Activated CD4-positive, alpha-beta memory T cell treated with anti-CD3 and anti-CD28 coated beads, Interleukin-2, amount 10 ng/mL, durations not matched to agents 7 days and 5 days (primary cell): Measurements from ENCODE around the gene GPRIN1. TPM values are rescaled to one million over a fixed set of nuclear protein-coding genes. Genes with fewer than 3 reads are reported as not detected.

Source experiments
- CTCF ChIA-PET: fragments of 350-600 bp; sonication (Branson Sonifier 250); formaldehyde crosslinking; loops from one replicate; lab custom pipeline; 2021; ENCODE audit warnings: antibody characterized with exemption, inconsistent platforms; lab: Charles Lee
- POLR2A ChIA-PET: fragments of 350-600 bp; sonication (Branson Sonifier 250); formaldehyde crosslinking; loops from one replicate; lab custom pipeline; 2021; ENCODE audit warnings: antibody characterized with exemption; lab: Charles Lee
- DNase-seq: peaks from one replicate; pipeline ENCODE4 v3.0.0-alpha.2; 2020
- H3K27ac Mint-ChIP-seq: one replicate; pipeline ENCODE4 v1.8.0; 2021; ENCODE audit warnings: mild to moderate bottlenecking, mixed read lengths
- H3K27me3 Mint-ChIP-seq: one replicate; pipeline ENCODE4 v1.8.0; 2021; ENCODE audit warnings: mixed read lengths
- H3K36me3 Mint-ChIP-seq: one replicate; pipeline ENCODE4 v1.8.0; 2021; ENCODE audit warnings: low read depth, mixed read lengths
- H3K4me1 Mint-ChIP-seq: one replicate; pipeline ENCODE4 v1.8.0; 2021; ENCODE audit warnings: mixed read lengths
- H3K4me3 Mint-ChIP-seq: one replicate; pipeline ENCODE4 v1.8.0; 2021; ENCODE audit warnings: mild to moderate bottlenecking, mixed read lengths
- H3K9me3 Mint-ChIP-seq: one replicate; pipeline ENCODE4 v1.8.0; 2021; ENCODE audit warnings: mixed read lengths
- total RNA-seq, 2 experiments: library from RNA; stranded (reverse); gene quantifications; one replicate each; pipeline ENCODE4 v1.2.3, GENCODE V29; 2021

Gene GPRIN1
- total RNA-seq, 2 experiments from 2014 or later: 3.7 to 4.2 TPM

GRCh38 chr5:176573564-176574296, 36.2 kb downstream of the GPRIN1 start:
- POLR2A ChIA-PET: interaction anchor here (0.6 to 1.0 kb wide), 4 partner anchors 34 to 686 kb away, joined by 3 to 4 read pairs (median 3); partner anchors contain the start of gene CLTB
- Mint-ChIP-seq H3K4me3 (no peak overlapping the region), H3K4me1 (peaks cover 3% of the 10 kb centered on the region), H3K36me3 (no peaks in the 10 kb centered on the region), H3K9me3 (no peaks in the 10 kb centered on the region), H3K27me3 (peaks cover 6% of the 10 kb centered on the region), H3K27ac (no peak overlapping the region)
- CTCF ChIA-PET: interaction anchor here (0.6 to 2.7 kb wide), 29 partner anchors 9 to 844 kb away, joined by 3 to 10 read pairs (median 4); partner anchors contain the start of genes EIF4E1B, RNF44, SNCB and TSPAN17
- peak; percentile 77 for DNase-seq

GRCh38 chr5:176570044-176570443, 39.9 kb downstream of the GPRIN1 start:
- Mint-ChIP-seq H3K27ac (no peak overlapping the region), H3K27me3 (peaks cover 11% of the 10 kb centered on the region), H3K4me1 (peaks cover 1% of the 10 kb centered on the region), H3K4me3 (no peak overlapping the region), H3K9me3 (no peaks in the 10 kb centered on the region), H3K36me3 (no peaks in the 10 kb centered on the region)
- CTCF ChIA-PET: interaction anchor here (0.8 to 1.7 kb wide), 5 partner anchors 9 to 154 kb away, joined by 3 to 15 read pairs (median 4); partner anchors contain the start of gene CLTB
- POLR2A ChIA-PET: interaction anchor here (1.0 to 1.3 kb wide), 2 partner anchors 27 to 32 kb away, joined by 3 to 4 read pairs; partner anchors contain the start of gene RNF44
- DNase-seq: no peak

GRCh38 chr5:176568657-176569056, 41.3 kb downstream of the GPRIN1 start:
- peaks cover 11% of the 10 kb centered on the region for H3K27me3 Mint-ChIP-seq
- H3K9me3 Mint-ChIP-seq: no peaks in the 10 kb centered on the region
- H3K4me3 Mint-ChIP-seq: no peak overlapping the region
- H3K4me1 Mint-ChIP-seq: no peaks in the 10 kb centered on the region
- ChIA-PET POLR2A (interaction anchor here (0.6 to 1.1 kb wide), 2 partner anchors 68 to 160 kb away, joined by 3 read pairs; no protein-coding TSS in a partner anchor), CTCF (no interaction called here)
- H3K27ac Mint-ChIP-seq: no peak overlapping the region
- no peaks in the 10 kb centered on the region for H3K36me3 Mint-ChIP-seq
- DNase-seq: no peak

DNA sequence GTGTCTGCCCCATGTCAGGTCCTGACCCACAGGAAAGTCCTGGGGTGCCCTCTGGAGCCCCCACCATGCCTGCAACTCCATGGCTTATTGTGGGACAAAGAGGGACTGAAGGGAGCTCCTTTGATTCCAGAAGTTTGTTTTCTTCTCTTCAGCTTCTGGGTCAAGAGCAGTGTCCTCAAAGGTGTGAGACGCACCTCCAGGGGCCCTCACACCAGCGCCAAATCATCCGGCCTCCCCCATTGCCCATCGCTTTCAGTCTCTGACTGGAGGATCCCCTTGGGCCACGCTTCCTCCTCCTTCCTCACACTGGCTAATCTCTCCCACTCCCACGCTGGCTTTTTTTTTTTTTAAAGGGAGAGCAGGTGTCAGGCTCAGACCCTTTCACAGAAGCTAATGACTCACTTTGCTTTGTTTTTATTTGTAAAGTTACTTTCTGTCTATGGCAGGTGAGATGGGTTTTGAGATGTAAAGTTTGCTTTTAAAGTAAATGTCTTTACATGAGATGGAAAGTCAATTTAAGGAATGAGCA, 44.1 kb downstream of the GPRIN1 start:
- H3K4me1 Mint-ChIP-seq: peaks cover 10% of the 10 kb centered on the region
- H3K36me3 Mint-ChIP-seq: no peaks in the 10 kb centered on the region
- POLR2A ChIA-PET: no interaction called here
- DNase-seq: no peak
- no peak overlapping the region for H3K27ac Mint-ChIP-seq
- CTCF ChIA-PET: no interaction called here
- H3K9me3 Mint-ChIP-seq: no peaks in the 10 kb centered on the region
- H3K4me3 Mint-ChIP-seq: no peak overlapping the region
- peaks cover 14% of the 10 kb centered on the region for H3K27me3 Mint-ChIP-seq

GRCh38 chr5:176564002-176564401, 46.0 kb downstream of the GPRIN1 start:
- no peak for DNase-seq
- H3K4me1 Mint-ChIP-seq: peaks cover 18% of the 10 kb centered on the region
- CTCF ChIA-PET: no interaction called here
- H3K4me3 Mint-ChIP-seq: no peak overlapping the region
- H3K9me3 Mint-ChIP-seq: no peaks in the 10 kb centered on the region
- POLR2A ChIA-PET: interaction anchor here (1.7 kb wide), 1 partner anchor 21 kb away, joined by 6 read pairs; no protein-coding TSS in a partner anchor
- H3K27ac Mint-ChIP-seq: no peak overlapping the region
- no peaks in the 10 kb centered on the region for H3K36me3 Mint-ChIP-seq
- peaks cover 11% of the 10 kb centered on the region for H3K27me3 Mint-ChIP-seq

DNA sequence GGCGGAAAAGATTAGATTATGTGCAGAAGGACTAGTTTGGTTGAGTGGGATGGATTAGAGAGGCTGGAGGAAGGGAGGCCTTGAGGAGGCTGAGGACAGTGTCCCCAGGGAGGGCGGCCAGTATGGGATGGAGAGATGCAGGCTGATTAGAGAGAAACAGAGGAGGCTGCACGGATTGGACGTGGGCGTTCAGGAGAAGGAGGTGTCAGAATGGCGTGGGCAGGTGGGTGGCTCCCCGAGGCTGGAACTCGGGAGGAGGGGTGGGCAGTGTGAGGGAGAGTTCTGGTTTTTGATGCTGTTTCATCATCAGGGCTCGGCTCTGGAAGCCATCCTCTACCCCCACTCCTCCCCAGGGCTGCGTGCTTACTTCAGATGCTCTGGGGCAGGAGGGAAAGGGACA, 47.8 kb downstream of the GPRIN1 start:
- Mint-ChIP-seq H3K4me3 (no peak overlapping the region), H3K27ac (no peak overlapping the region), H3K36me3 (no peaks in the 10 kb centered on the region), H3K4me1 (peaks cover 18% of the 10 kb centered on the region), H3K9me3 (no peaks in the 10 kb centered on the region), H3K27me3 (peaks cover 11% of the 10 kb centered on the region)
- ChIA-PET POLR2A (no interaction called here), CTCF (interaction anchor here (0.8 kb wide), 1 partner anchor 11 kb away, joined by 3 read pairs; no protein-coding TSS in a partner anchor)
- DNase-seq: no peak

DNA sequence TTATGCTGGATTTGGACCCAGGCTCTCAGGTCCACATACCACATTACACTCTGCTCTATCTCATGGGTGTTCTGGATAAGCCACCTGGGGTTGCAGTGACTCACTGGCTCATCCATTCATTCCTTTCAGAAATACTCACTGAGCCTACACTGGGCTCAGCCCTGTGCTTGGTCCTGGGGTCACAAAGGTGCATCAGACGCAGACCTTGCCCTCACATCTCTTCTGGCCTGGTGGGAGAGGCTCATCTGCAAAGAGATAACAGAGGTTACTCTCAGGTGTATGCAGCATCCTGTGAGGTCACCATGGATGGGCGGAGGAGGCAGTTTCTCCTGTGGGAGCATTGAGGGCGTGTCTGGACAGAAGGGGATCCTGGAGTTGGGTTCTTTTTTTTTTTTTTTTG, 48.7 kb downstream of the GPRIN1 start:
- ChIA-PET POLR2A (interaction anchor here (0.9 kb wide), 1 partner anchor 114 kb away, joined by 3 read pairs; no protein-coding TSS in a partner anchor), CTCF (interaction anchor here (1.3 kb wide), 1 partner anchor 145 kb away, joined by 3 read pairs; the partner anchor contains the start of gene CLTB)

DNA sequence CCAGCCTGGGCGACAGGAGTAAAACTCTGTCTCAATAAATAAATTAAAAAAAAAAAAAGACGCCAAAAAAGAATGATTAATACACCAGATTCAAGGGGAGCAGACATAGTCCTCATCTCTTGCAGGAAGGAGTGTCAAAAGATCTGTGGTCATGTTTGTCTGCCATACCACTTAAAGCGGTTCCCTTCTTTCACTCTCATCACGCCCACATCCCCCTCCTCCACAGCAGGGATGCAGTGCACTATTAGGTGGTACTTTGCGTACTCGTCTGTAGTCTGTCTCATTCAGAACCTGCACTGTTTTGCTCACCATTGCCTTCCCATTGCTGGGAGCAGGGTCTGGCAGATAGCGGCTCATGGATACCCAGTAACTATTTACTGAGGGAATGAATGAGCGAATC, 49.6 kb downstream of the GPRIN1 start:
- H3K27me3 Mint-ChIP-seq: peaks cover 7% of the 10 kb centered on the region
- no peaks in the 10 kb centered on the region for H3K36me3 Mint-ChIP-seq
- peaks cover 32% of the 10 kb centered on the region for H3K4me1 Mint-ChIP-seq
- H3K9me3 Mint-ChIP-seq: no peaks in the 10 kb centered on the region
- no peak for DNase-seq
- ChIA-PET CTCF (interaction anchor here (1.3 kb wide), 1 partner anchor 144 kb away, joined by 3 read pairs; the partner anchor contains the start of gene CLTB), POLR2A (interaction anchor here (0.6 kb wide), 1 partner anchor 17 kb away, joined by 3 read pairs; no protein-coding TSS in a partner anchor)
- H3K4me3 Mint-ChIP-seq: no peak overlapping the region
- no peak overlapping the region for H3K27ac Mint-ChIP-seq

More for the DNA sequence above, 48.7 kb downstream of the GPRIN1 start:
- Mint-ChIP-seq H3K4me1 (peaks cover 23% of the 10 kb centered on the region), H3K27me3 (peaks cover 10% of the 10 kb centered on the region), H3K4me3 (no peak overlapping the region), H3K9me3 (no peaks in the 10 kb centered on the region), H3K27ac (no peak overlapping the region), H3K36me3 (no peaks in the 10 kb centered on the region)
- no peak for DNase-seq

DNA sequence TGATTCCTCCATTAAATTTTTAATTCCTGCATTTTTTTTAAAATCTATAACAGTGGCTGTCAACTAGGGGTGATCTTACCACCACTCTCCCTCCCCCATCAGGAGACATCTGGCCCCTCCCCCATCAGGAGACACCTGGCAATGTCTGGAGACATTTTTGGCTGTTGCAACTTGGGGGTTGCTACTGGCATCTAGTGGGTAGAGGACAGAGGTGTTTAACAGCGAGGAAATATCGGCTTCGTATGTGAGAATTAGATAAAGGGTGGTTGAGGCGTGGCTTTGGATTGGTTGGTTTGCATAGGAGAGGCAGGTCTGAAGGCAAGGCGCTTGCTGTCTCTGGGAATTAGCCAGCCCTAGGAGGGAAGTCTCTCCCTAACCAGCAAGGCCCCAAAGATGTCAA, 50.3 kb downstream of the GPRIN1 start:
- Mint-ChIP-seq H3K27ac (no peak overlapping the region), H3K4me1 (peaks cover 39% of the 10 kb centered on the region), H3K36me3 (no peaks in the 10 kb centered on the region), H3K4me3 (no peak overlapping the region), H3K9me3 (no peaks in the 10 kb centered on the region), H3K27me3 (peaks cover 7% of the 10 kb centered on the region)
- CTCF ChIA-PET: interaction anchor here (1.8 kb wide), 1 partner anchor 16 kb away, joined by 6 read pairs; no protein-coding TSS in a partner anchor
- POLR2A ChIA-PET: interaction anchor here (0.6 to 1.0 kb wide), 2 partner anchors 16 to 17 kb away, joined by 3 to 6 read pairs; no protein-coding TSS in a partner anchor
- no peak for DNase-seq

- DNase-seq: no peak
- Mint-ChIP-seq H3K4me3 (no peak overlapping the region), H3K27me3 (peaks cover 7% of the 10 kb centered on the region), H3K36me3 (no peaks in the 10 kb centered on the region), H3K27ac (no peak overlapping the region), H3K4me1 (peaks cover 55% of the 10 kb centered on the region), H3K9me3 (no peaks in the 10 kb centered on the region)
- ChIA-PET CTCF (interaction anchor here (1.1 to 1.8 kb wide), 3 partner anchors 14 to 140 kb away, joined by 5 to 6 read pairs (median 6); no protein-coding TSS in a partner anchor), POLR2A (interaction anchor here (1.3 to 1.7 kb wide), 2 partner anchors 15 to 141 kb away, joined by 3 to 7 read pairs; partner anchors contain the start of gene CLTB)
These were observed 52.1 kb downstream of the GPRIN1 start for GRCh38 chr5:176557846-176558245.

DNA sequence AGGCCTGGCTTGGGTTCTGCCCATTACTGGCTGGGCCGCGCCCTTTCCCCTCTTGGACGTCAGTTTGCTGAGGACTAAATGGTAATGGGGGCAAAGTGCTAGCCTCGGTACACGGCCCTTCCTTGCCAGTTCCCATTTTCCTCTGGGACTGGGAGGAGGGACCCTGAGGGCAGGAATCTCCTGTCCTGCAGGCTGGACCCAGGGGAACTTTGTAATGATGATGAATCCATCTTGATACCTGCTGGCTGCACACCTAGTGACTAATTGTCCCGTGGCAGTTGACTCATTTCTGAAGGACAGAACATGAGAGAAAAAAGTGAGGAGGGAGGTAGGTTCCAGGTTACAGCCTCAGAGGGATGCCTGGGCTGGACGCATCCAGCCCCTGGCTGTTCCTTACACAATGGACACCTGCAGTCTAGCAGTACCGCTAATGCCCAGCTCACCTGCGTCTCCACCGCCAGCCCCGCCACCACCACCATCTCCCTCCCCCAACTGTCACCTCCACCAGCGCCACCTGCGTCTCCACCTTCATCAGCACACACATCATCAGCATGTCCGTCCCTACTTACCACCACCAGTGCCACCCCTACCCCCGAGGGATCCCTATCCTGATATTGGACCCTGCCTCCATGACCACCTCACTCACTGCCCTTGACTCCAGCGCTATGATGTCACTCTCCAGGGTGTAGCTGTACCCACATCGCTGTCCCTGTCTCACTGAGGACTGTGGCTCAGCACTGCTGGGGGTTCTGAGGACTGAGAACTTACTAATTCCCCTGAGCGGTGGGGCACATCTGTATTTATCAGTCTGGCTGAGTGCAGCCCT, 56.5 kb downstream of the GPRIN1 start:
- Mint-ChIP-seq H3K4me3 (no peak overlapping the region), H3K4me1 (peaks cover 48% of the 10 kb centered on the region), H3K9me3 (no peaks in the 10 kb centered on the region), H3K27ac (no peak overlapping the region), H3K27me3 (no peaks in the 10 kb centered on the region), H3K36me3 (no peaks in the 10 kb centered on the region)
- ChIA-PET POLR2A (interaction anchor here (0.7 to 4.5 kb wide), 3 partner anchors 11 to 22 kb away, joined by 3 to 46 read pairs (median 4); no protein-coding TSS in a partner anchor), CTCF (interaction anchor here (1.8 to 2.3 kb wide), 2 partner anchors 10 to 21 kb away, joined by 9 to 10 read pairs; no protein-coding TSS in a partner anchor)
- DNase-seq: no peak

DNA sequence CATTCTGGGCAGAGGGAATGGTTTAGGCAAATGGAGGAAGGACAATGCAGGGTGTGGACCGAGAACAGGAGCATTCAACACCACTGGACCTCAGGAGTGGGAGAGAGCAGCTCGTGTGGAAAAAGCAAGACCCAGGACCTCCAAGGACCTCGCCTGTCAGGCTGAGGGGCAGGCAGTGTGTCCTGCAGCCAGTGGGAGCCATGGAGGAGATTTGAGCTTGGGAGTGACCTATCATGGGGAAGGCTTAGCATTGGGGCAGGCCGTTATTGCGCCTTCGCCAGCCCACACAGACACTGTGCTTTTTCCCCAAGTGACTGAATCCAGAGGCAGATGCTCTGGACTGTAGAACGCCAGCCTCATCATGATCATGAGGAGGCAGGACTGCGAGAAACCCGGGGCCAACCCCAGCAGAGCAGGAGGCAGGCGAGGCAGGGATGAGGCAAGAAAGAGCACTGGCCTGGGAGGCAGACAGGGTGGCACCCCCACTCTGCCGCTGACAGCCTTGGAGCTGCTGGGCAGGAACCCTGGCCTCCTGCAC, 57.6 kb downstream of the GPRIN1 start:
- CTCF ChIA-PET: no interaction called here
- Mint-ChIP-seq H3K27me3 (no peaks in the 10 kb centered on the region), H3K36me3 (no peaks in the 10 kb centered on the region), H3K9me3 (no peaks in the 10 kb centered on the region), H3K4me3 (no peak overlapping the region), H3K4me1 (peaks cover 56% of the 10 kb centered on the region), H3K27ac (no peak overlapping the region)
- POLR2A ChIA-PET: interaction anchor here (1.0 to 4.5 kb wide), 3 partner anchors 10 to 17 kb away, joined by 3 to 46 read pairs (median 3); partner anchors contain the start of gene RNF44
- no peak for DNase-seq
